ENCODE measurements around the gene ZFYVE28.
A peak's percentile ranks its signal among the peaks of the same experiment; 100 is the strongest.
"Not testable (repeated sequence)": the region's sequence is repeated elsewhere in the genome, so short reads cannot be mapped to it uniquely, and the experiment has no call there.

ZFYVE28 gene

GRCh38 chr4:2231082-2231481 is 187.4 kb downstream of the ZFYVE28 start:
- no peak for DNase-seq (ENCODE audit: extremely low spot score)
- CTCF ChIA-PET, result no interaction called here
- TF ChIP-seq LEF1 (IDR thresholded peaks at IDR 0.05; ENCODE audit: borderline replicate concordance), result no peak
- no peak for TF ChIP-seq HDGF (IDR thresholded peaks at IDR 0.05; ENCODE audit: borderline replicate concordance)
- TF ChIP-seq FOXK2 (IDR thresholded peaks at IDR 0.05), result no peak
- POLR2A ChIA-PET, result no interaction called here

GRCh38 chr4:2226261-2226660 is 192.2 kb downstream of the ZFYVE28 start:
- ChIA-PET POLR2A (interaction anchor here (1.2 kb wide), 1 partner anchor 16 kb away, joined by 3 read pairs; no protein-coding TSS in a partner anchor), CTCF (no interaction called here)
- no peak for DNase-seq (ENCODE audit: extremely low spot score)
- no peak for TF ChIP-seq BHLHE40 (IDR thresholded peaks at IDR 0.05; ENCODE audit: borderline replicate concordance)
- no peak for TF ChIP-seq LEF1 (IDR thresholded peaks at IDR 0.05; ENCODE audit: borderline replicate concordance)
- TF ChIP-seq ELF4 (IDR thresholded peaks at IDR 0.05), result no peak
- TF ChIP-seq FOXA1 (IDR thresholded peaks at IDR 0.05), result no peak
- TF ChIP-seq HDGF (IDR thresholded peaks at IDR 0.05; ENCODE audit: borderline replicate concordance), result no peak
- TF ChIP-seq PKNOX1 (IDR thresholded peaks at IDR 0.05), result no peak

- CTCF ChIA-PET, result no interaction called here
- DNase-seq (ENCODE audit: extremely low spot score), result no peak
- POLR2A ChIA-PET, result no interaction called here
- TF ChIP-seq CTBP1 (IDR thresholded peaks at IDR 0.05; ENCODE audit: borderline replicate concordance), result no peak
Measured at GRCh38 chr4:2222838-2223237, 195.6 kb downstream of the ZFYVE28 start.

- CTCF ChIA-PET, result interaction anchor here (0.7 to 2.5 kb wide), 6 partner anchors 13 to 469 kb away, joined by 3 to 18 read pairs (median 4); no protein-coding TSS in a partner anchor
- POLR2A ChIA-PET, result interaction anchor here (2.4 kb wide), 1 partner anchor 19 kb away, joined by 8 read pairs; no protein-coding TSS in a partner anchor
- not testable (repeated sequence) for DNase-seq (ENCODE audit: extremely low spot score)
Measured at GRCh38 chr4:2221378-2221777, 197.1 kb downstream of the ZFYVE28 start.

GRCh38 chr4:2220016-2220630 is 198.3 kb downstream of the ZFYVE28 start:
- DNase-seq (ENCODE audit: extremely low spot score), result peak; percentile 79
- CTCF ChIA-PET, result interaction anchor here (0.6 to 2.5 kb wide), 19 partner anchors 11 to 471 kb away, joined by 3 to 18 read pairs (median 4); partner anchors contain the start of genes CFAP99, HAUS3 and POLN
- POLR2A ChIA-PET, result interaction anchor here (0.7 to 2.4 kb wide), 3 partner anchors 21 to 196 kb away, joined by 3 to 8 read pairs (median 3); no protein-coding TSS in a partner anchor
- TF ChIP-seq FOXK2 (IDR thresholded peaks at IDR 0.05) (no peak), TARDBP (IDR thresholded peaks at IDR 0.05) (no peak), CTBP1 (IDR thresholded peaks at IDR 0.05; ENCODE audit: borderline replicate concordance) (no peak), LEF1 (IDR thresholded peaks at IDR 0.05; ENCODE audit: borderline replicate concordance) (no peak), SUZ12 (IDR thresholded peaks at IDR 0.05) (no peak), PKNOX1 (IDR thresholded peaks at IDR 0.05) (no peak), SP1 (IDR thresholded peaks at IDR 0.05) (no peak), ELF4 (IDR thresholded peaks at IDR 0.05) (no peak), FOXA1 (IDR thresholded peaks at IDR 0.05) (no peak), ARNT (IDR thresholded peaks at IDR 0.05) (no peak)

All from HEK293T (cell line).